Measurements from ENCODE around the gene TNFAIP8L2.
"Not testable (repeated sequence)": the region's sequence is repeated elsewhere in the genome, so short reads cannot be mapped to it uniquely, and the experiment has no call there.

TNFAIP8L2 gene

GRCh38 chr1:151198254-151199127, 42.0 kb downstream of the TNFAIP8L2 start, which contains the start of gene PIP5K1A:
PIP5K1A (plus strand) TSS chr1:151198552; CDS start chr1:151198997, 445 bp downstream.
- TF ChIP-seq PATZ1 (CRISPR knock-in tag; IDR thresholded peaks at IDR 0.05; ENCODE audit: borderline replicate concordance): no peak
- no peak for TF ChIP-seq PPARA (CRISPR knock-in tag; IDR thresholded peaks at IDR 0.05; ENCODE audit: borderline replicate concordance)
- no peak for TF ChIP-seq ZNF565 (CRISPR knock-in tag; conservative IDR thresholded peaks at IDR 0.05; ENCODE audit: low read depth)
- no peak for TF ChIP-seq BACH2 (CRISPR knock-in tag; IDR thresholded peaks at IDR 0.05; ENCODE audit: borderline replicate concordance)
- TF ChIP-seq CSRNP3 (CRISPR knock-in tag; IDR thresholded peaks at IDR 0.05): no peak
- TF ChIP-seq CREB5 (CRISPR knock-in tag; IDR thresholded peaks at IDR 0.05; ENCODE audit: low read depth): no peak
- no peak for TF ChIP-seq POU6F1 (CRISPR knock-in tag; IDR thresholded peaks at IDR 0.05; ENCODE audit: borderline replicate concordance, low read depth)
- no peak for TF ChIP-seq ZNF70 (CRISPR knock-in tag; IDR thresholded peaks at IDR 0.05)
- no peak for TF ChIP-seq TSHZ2 (CRISPR knock-in tag; IDR thresholded peaks at IDR 0.05)
- no peak for TF ChIP-seq ZC3H10 (CRISPR knock-in tag; IDR thresholded peaks at IDR 0.05)
- no peak for TF ChIP-seq ARNTL (CRISPR knock-in tag; IDR thresholded peaks at IDR 0.05; ENCODE audit: borderline replicate concordance, low read depth)
- no peak for TF ChIP-seq ZNF8 (CRISPR knock-in tag; IDR thresholded peaks at IDR 0.05)
- no peak for TF ChIP-seq CSDC2 (CRISPR knock-in tag; IDR thresholded peaks at IDR 0.05)
- no peak for TF ChIP-seq RARB (CRISPR knock-in tag; IDR thresholded peaks at IDR 0.05)
- TF ChIP-seq ESRRG (CRISPR knock-in tag; IDR thresholded peaks at IDR 0.05): no peak
- no peak for TF ChIP-seq OSR1 (CRISPR knock-in tag; IDR thresholded peaks at IDR 0.05)
- no peak for TF ChIP-seq TCF4 (CRISPR knock-in tag; IDR thresholded peaks at IDR 0.05; ENCODE audit: borderline replicate concordance)
- TF ChIP-seq ZFP3 (CRISPR knock-in tag; IDR thresholded peaks at IDR 0.05): no peak
- no peak for TF ChIP-seq ZFP30 (CRISPR knock-in tag; IDR thresholded peaks at IDR 0.05)
- peak; percentile 77 for ATAC-seq

GRCh38 chr1:151199873-151200581, 43.6 kb downstream of the TNFAIP8L2 start:
- 0 out of 2 replicates have a peak, but pooled peaks have one; percentile 23 for TF ChIP-seq PATZ1 (CRISPR knock-in tag; IDR thresholded peaks at IDR 0.05; ENCODE audit: borderline replicate concordance)
- no peak for TF ChIP-seq ISL1 (CRISPR knock-in tag; IDR thresholded peaks at IDR 0.05)

GRCh38 chr1:151205381-151205965, 49.0 kb downstream of the TNFAIP8L2 start:
- not testable (repeated sequence) for ATAC-seq

More at GRCh38 chr1:151199873-151200581, 43.6 kb downstream of the TNFAIP8L2 start:
- peak; percentile 6 for ATAC-seq

All from SK-N-SH treated with all-trans-retinoic acid at 6 μM for 48 hours (cell line).